H9 (cell line): ENCODE data around the gene SDK1. TPM values are rescaled to one million over a fixed set of nuclear protein-coding genes. Genes with fewer than 3 reads are reported as not detected.

Experiments used
- DNase-seq: peaks from one replicate; pipeline ENCODE4 v3.0.0-alpha.2; 2017
- H2AFZ ChIP-seq: one replicate; pipeline ENCODE4 v1.6.1; 2013; ENCODE audit warnings: mild to moderate bottlenecking, low read length, control low read depth, moderate library complexity
- H2AK5ac ChIP-seq: 2 replicates; pipeline ENCODE4 v1.6.1; 2013; ENCODE audit warnings: low read length, control low read depth, mixed read lengths; ENCODE audit not compliant: insufficient read length
- H2BK120ac ChIP-seq: one replicate; pipeline ENCODE4 v1.6.1; 2013; ENCODE audit warnings: low read depth, mild to moderate bottlenecking, low read length, control low read depth, inconsistent platforms; ENCODE audit not compliant: poor library complexity, severe bottlenecking
- H2BK12ac ChIP-seq: 2 replicates; pipeline ENCODE4 v1.6.1; 2013; ENCODE audit warnings: low read length, control low read depth, mixed read lengths, low read depth; ENCODE audit not compliant: insufficient read length
- H2BK15ac ChIP-seq: 2 replicates; pipeline ENCODE4 v1.6.1; 2013; ENCODE audit warnings: low read depth, low read length, control low read depth
- H2BK20ac ChIP-seq: one replicate; pipeline ENCODE4 v1.6.1; 2013; ENCODE audit warnings: low read depth, mild to moderate bottlenecking, low read length, control low read depth, inconsistent platforms; ENCODE audit not compliant: poor library complexity, severe bottlenecking
- H2BK5ac ChIP-seq: 2 replicates; pipeline ENCODE4 v1.6.1; 2013; ENCODE audit warnings: low read length, control low read depth, mixed read lengths; ENCODE audit not compliant: insufficient read length
- H3K14ac ChIP-seq: 2 replicates; pipeline ENCODE4 v1.6.1; 2013; ENCODE audit warnings: low read length, control low read depth; ENCODE audit not compliant: insufficient read depth
- H3K18ac ChIP-seq: 2 replicates; pipeline ENCODE4 v1.6.1; 2013; ENCODE audit warnings: low read depth, mild to moderate bottlenecking, mixed read lengths, low read length, control low read depth; ENCODE audit not compliant: insufficient read length
- H3K23ac ChIP-seq: 2 replicates; pipeline ENCODE4 v1.6.1; 2013; ENCODE audit warnings: low read length, control low read depth, mixed read lengths, low read depth; ENCODE audit not compliant: insufficient read length
- H3K23me2 ChIP-seq: 2 replicates; pipeline ENCODE4 v1.6.1; 2013; ENCODE audit warnings: low read depth, mild to moderate bottlenecking, mixed read lengths, low read length, control low read depth; ENCODE audit not compliant: insufficient read length, poor library complexity, severe bottlenecking
- H3K27ac ChIP-seq: 2 replicates; pipeline ENCODE4 v1.5.1; 2013; ENCODE audit warnings: low read length, control low read depth, mixed read lengths, low read depth; ENCODE audit not compliant: insufficient read length
- H3K27me3 ChIP-seq: 2 replicates; pipeline ENCODE4 v1.6.1; 2013; ENCODE audit warnings: low read length, control low read depth, inconsistent platforms; ENCODE audit not compliant: insufficient read depth
- H3K4ac ChIP-seq: 2 replicates; pipeline ENCODE4 v1.6.1; 2013; ENCODE audit warnings: low read depth, mild to moderate bottlenecking, control low read depth, inconsistent platforms, low read length, moderate library complexity
- H3K4me1 ChIP-seq: 2 replicates; pipeline ENCODE4 v1.6.1; 2013; ENCODE audit warnings: low read length, control low read depth, inconsistent platforms; ENCODE audit not compliant: insufficient read depth
- H3K4me2 ChIP-seq: 2 replicates; pipeline ENCODE4 v1.6.1; 2013; ENCODE audit warnings: low read length, control low read depth, mixed read lengths; ENCODE audit not compliant: insufficient read length, insufficient read depth
- H3K56ac ChIP-seq: 2 replicates; pipeline ENCODE4 v1.6.1; 2013; ENCODE audit warnings: low read depth, mild to moderate bottlenecking, mixed read lengths, low read length, control low read depth; ENCODE audit not compliant: insufficient read length
- H3K79me1 ChIP-seq: 2 replicates; pipeline ENCODE4 v1.6.1; 2013; ENCODE audit warnings: low read depth, mild to moderate bottlenecking, moderate library complexity, low read length, control low read depth, inconsistent platforms; ENCODE audit not compliant: insufficient read depth, poor library complexity, severe bottlenecking
- H3K79me2 ChIP-seq: 2 replicates; pipeline ENCODE4 v1.6.1; 2013; ENCODE audit warnings: low read length, control low read depth, inconsistent platforms; ENCODE audit not compliant: insufficient read depth
- H3K9ac ChIP-seq: 2 replicates; pipeline ENCODE4 v1.6.1; 2013; ENCODE audit warnings: low read length, control low read depth, mixed read lengths; ENCODE audit not compliant: insufficient read length; ENCODE audit errors: extremely low read depth
- H3K9me3 ChIP-seq: one replicate; pipeline ENCODE4 v1.6.1; 2013; ENCODE audit warnings: low read depth, low read length, inconsistent platforms; ENCODE audit not compliant: control insufficient read depth
- H3T11ph ChIP-seq: one replicate; pipeline ENCODE4 v1.6.1; 2013; ENCODE audit warnings: mild to moderate bottlenecking, low read length, control low read depth, inconsistent platforms
- H4K20me1 ChIP-seq: one replicate; pipeline ENCODE4 v1.6.1; 2013; ENCODE audit not compliant: control insufficient read depth, insufficient read length, insufficient read depth
- H4K5ac ChIP-seq: 2 replicates; pipeline ENCODE4 v1.6.1; 2013; ENCODE audit warnings: low read depth, mild to moderate bottlenecking, mixed read lengths, low read length, control low read depth; ENCODE audit not compliant: insufficient read length
- H4K8ac ChIP-seq: replicated peaks from 2 replicates; pipeline ENCODE4 v1.6.1; 2013; ENCODE audit warnings: low read length, control low read depth, mixed read lengths, low read depth; ENCODE audit not compliant: insufficient read length
- H4K91ac ChIP-seq: 2 replicates; pipeline ENCODE4 v1.6.1; 2013; ENCODE audit warnings: low read depth, mild to moderate bottlenecking, moderate library complexity, mixed read lengths, low read length, control low read depth; ENCODE audit not compliant: insufficient read length
- H3K27ac Mint-ChIP-seq, 3 experiments: 2 replicates in 2 of 3; 3 replicates in 1 of 3; pipeline ENCODE4 v1.8.0; 2020 to 2021; ENCODE audit warnings: mixed read lengths in 3 of 3, mild to moderate bottlenecking in 1 of 3, moderate library complexity in 1 of 3
- H3K27me3 Mint-ChIP-seq: 2 replicates; pipeline ENCODE4 v1.8.0; 2021; ENCODE audit warnings: low read depth, mild to moderate bottlenecking, moderate library complexity, mixed read lengths
- H3K36me3 Mint-ChIP-seq, 3 experiments: 2 replicates in 2 of 3; 3 replicates in 1 of 3; pipeline ENCODE4 v1.8.0; 2020 to 2021; ENCODE audit warnings: low read depth in 3 of 3, mixed read lengths in 3 of 3; ENCODE audit not compliant: insufficient read depth in 1 of 3
- H3K4me1 Mint-ChIP-seq, 2 experiments: 2 replicates each; pipeline ENCODE4 v1.8.0; 2020; ENCODE audit warnings: mixed read lengths in 2 of 2
- H3K4me3 Mint-ChIP-seq, 2 experiments: 2 replicates in 1 of 2; 3 replicates in 1 of 2; pipeline ENCODE4 v1.8.0; 2020 to 2021; ENCODE audit warnings: mild to moderate bottlenecking in 2 of 2, mixed read lengths in 2 of 2, moderate library complexity in 1 of 2
- H3K9me3 Mint-ChIP-seq, 2 experiments: 2 replicates in 1 of 2; 3 replicates in 1 of 2; pipeline ENCODE4 v1.8.0; 2020; ENCODE audit warnings: mild to moderate bottlenecking in 2 of 2, mixed read lengths in 2 of 2, moderate library complexity in 1 of 2
- WGBS: extraction: QIAGEN DNeasy Blood & Tissue Kit; methylation state at CpG from one replicate; pipeline ENCODE4 v1.1.7; 2013; ENCODE audit warnings: missing lambda C conversion rate, low lambda C conversion rate, mixed read lengths; ENCODE audit not compliant: insufficient read length; ENCODE audit errors: extremely low coverage; 5-methylcytosine and 5-hydroxymethylcytosine counted together
- total RNA-seq: library from RNA; stranded (reverse); gene quantifications from 2 replicates; pipeline ENCODE4 v1.2.1, GENCODE V29; 2021
- TF ChIP-seq, protein P1 (sequence below): fragments of 200-600 bp; sonication (generic); conservative IDR thresholded peaks from 3 replicates; pipeline ENCODE4 v1.8.0; 2021; ENCODE audit warnings: antibody characterized with exemption, mild to moderate bottlenecking

Gene SDK1
- total RNA-seq, 1 experiment from 2014 or later: 8.7 TPM

DNA sequence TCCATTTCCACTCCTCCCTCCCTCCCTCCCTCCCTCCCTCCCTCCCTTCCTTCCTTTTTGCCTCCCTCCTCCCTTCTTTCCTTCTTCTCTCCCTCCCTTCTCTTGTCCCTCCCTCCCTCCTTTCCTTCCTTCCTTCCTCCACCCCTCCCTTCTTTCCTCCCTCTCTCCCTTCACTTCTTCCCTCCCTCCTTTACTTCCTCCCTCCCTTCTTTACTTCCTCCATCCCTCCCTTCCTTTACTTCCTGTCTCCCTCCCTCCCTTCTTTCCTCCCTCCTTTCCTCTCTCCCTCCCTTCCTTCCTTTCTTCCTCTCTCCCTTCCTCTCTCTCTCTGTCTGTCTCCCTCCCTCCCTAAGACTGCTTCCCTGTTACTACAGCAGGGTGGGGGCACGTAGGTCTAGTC lies 782.5 kb downstream of the SDK1 start:
- no peak overlapping the region for H2AFZ ChIP-seq
- H3K23ac ChIP-seq: no peak overlapping the region
- H2AK5ac ChIP-seq: no peak overlapping the region
- no peaks in the 10 kb centered on the region for H3K79me1 ChIP-seq
- H3K14ac ChIP-seq: no peak overlapping the region
- H3K23me2 ChIP-seq: no peaks in the 10 kb centered on the region
- no peak overlapping the region for H2BK20ac ChIP-seq
- no peak overlapping the region for H3K4ac ChIP-seq
- no peak overlapping the region for H4K8ac ChIP-seq
- H2BK15ac ChIP-seq: no peak overlapping the region
- H2BK12ac ChIP-seq: no peak overlapping the region
- no peak overlapping the region for H3K56ac ChIP-seq
- peaks cover 3% of the 10 kb centered on the region; the same call in 1 of the 2 replicates for H3K4me1 ChIP-seq
- Mint-ChIP-seq H3K27ac (no peak overlapping the region), H3K4me1 (peaks cover 7 to 10% of the 10 kb centered on the region in 2 experiments), H3K27me3 (no peaks in the 10 kb centered on the region), H3K36me3 (peaks cover 0 to 3% (median 0%) of the 10 kb centered on the region in 3 experiments; a peak in 4 of 7 replicates), H3K4me3 (no peak overlapping the region), H3K9me3 (peaks cover 0 to under 1% of the 10 kb centered on the region in 2 experiments; a peak in 3 of 5 replicates)
- H3K18ac ChIP-seq: no peak overlapping the region
- no peaks in the 10 kb centered on the region for H3K27me3 ChIP-seq
- DNase-seq: no peak
- H4K91ac ChIP-seq: no peak overlapping the region
- no peaks in the 10 kb centered on the region for H3K9me3 ChIP-seq
- no peaks in the 10 kb centered on the region for H4K20me1 ChIP-seq
- WGBS: no CpG with 5 or more reads among the region's 1 CpG
- no peaks in the 10 kb centered on the region for H3K79me2 ChIP-seq
- TF ChIP-seq, protein P1, sequence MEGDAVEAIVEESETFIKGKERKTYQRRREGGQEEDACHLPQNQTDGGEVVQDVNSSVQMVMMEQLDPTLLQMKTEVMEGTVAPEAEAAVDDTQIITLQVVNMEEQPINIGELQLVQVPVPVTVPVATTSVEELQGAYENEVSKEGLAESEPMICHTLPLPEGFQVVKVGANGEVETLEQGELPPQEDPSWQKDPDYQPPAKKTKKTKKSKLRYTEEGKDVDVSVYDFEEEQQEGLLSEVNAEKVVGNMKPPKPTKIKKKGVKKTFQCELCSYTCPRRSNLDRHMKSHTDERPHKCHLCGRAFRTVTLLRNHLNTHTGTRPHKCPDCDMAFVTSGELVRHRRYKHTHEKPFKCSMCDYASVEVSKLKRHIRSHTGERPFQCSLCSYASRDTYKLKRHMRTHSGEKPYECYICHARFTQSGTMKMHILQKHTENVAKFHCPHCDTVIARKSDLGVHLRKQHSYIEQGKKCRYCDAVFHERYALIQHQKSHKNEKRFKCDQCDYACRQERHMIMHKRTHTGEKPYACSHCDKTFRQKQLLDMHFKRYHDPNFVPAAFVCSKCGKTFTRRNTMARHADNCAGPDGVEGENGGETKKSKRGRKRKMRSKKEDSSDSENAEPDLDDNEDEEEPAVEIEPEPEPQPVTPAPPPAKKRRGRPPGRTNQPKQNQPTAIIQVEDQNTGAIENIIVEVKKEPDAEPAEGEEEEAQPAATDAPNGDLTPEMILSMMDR: no peak
- no peak overlapping the region for H3K27ac ChIP-seq
- no peak overlapping the region for H4K5ac ChIP-seq
- H3K4me2 ChIP-seq: no peak overlapping the region
- no peak overlapping the region for H2BK5ac ChIP-seq
- no peak overlapping the region for H3T11ph ChIP-seq
- H2BK120ac ChIP-seq: no peak overlapping the region
- no peak overlapping the region for H3K9ac ChIP-seq
